WTC11 (cell line): ENCODE data around the gene SEC24A. TPM values are rescaled to one million over a fixed set of nuclear protein-coding genes. Genes with fewer than 3 reads are reported as not detected.

ENCODE experiments used
- ATAC-seq: fragments of 200-7000 bp; cut with Tn5 transposase; 2 replicates; pipeline ENCODE4 v1.10.0; 2021; ENCODE audit warnings: mild to moderate bottlenecking, moderate library complexity
- CTCF ChIA-PET: fragments of 300-600 bp; sonication (Branson Sonifier 250); formaldehyde crosslinking; loops from one replicate; lab custom pipeline; 2021; ENCODE audit warnings: antibody characterized with exemption; lab: Charles Lee
- POLR2A ChIA-PET: fragments of 350-600 bp; sonication (Branson Sonifier 250); formaldehyde crosslinking; loops from one replicate; lab custom pipeline; 2021; ENCODE audit warnings: antibody characterized with exemption; lab: Charles Lee
- DNase-seq: peaks from one replicate; pipeline ENCODE4 v3.0.0; 2021; ENCODE audit warnings: low spot score
- H3K27ac Mint-ChIP-seq: 2 replicates; pipeline ENCODE4 v1.8.0; 2021; ENCODE audit warnings: mixed read lengths
- H3K27me3 Mint-ChIP-seq: 2 replicates; pipeline ENCODE4 v1.8.0; 2021; ENCODE audit warnings: low read depth, mild to moderate bottlenecking, moderate library complexity, mixed read lengths
- H3K36me3 Mint-ChIP-seq: 2 replicates; pipeline ENCODE4 v1.8.0; 2021; ENCODE audit warnings: mixed read lengths
- H3K4me1 Mint-ChIP-seq: 2 replicates; pipeline ENCODE4 v1.8.0; 2022; ENCODE audit warnings: mixed read lengths
- H3K4me3 Mint-ChIP-seq: 2 replicates; pipeline ENCODE4 v1.8.0; 2021; ENCODE audit warnings: mild to moderate bottlenecking, moderate library complexity, mixed read lengths
- H3K9me3 Mint-ChIP-seq: 2 replicates; pipeline ENCODE4 v1.8.0; 2021; ENCODE audit warnings: mixed read lengths
- AR ChIP-seq: fragments of 250-450 bp; sonication (Bioruptor Pico); IDR thresholded peaks from 2 replicates; pipeline ENCODE4 v1.9.0; 2021; ENCODE audit warnings: mild to moderate bottlenecking
- CDX4 ChIP-seq: fragments of 250-450 bp; sonication (Bioruptor Pico); IDR thresholded peaks from 2 replicates; pipeline ENCODE4 v1.9.0; 2021; ENCODE audit warnings: moderate library complexity, mild to moderate bottlenecking, inconsistent platforms, borderline replicate concordance
- CTCF ChIP-seq: fragments of 200-600 bp; IDR thresholded peaks from 2 replicates; pipeline ENCODE4 v1.8.0; 2022; ENCODE audit warnings: antibody characterized with exemption
- E2F4 ChIP-seq: sonication (generic); formaldehyde crosslinking; IDR thresholded peaks from 2 replicates; pipeline ENCODE4 v1.8.1; 2022; ENCODE audit warnings: low read depth, mild to moderate bottlenecking, moderate library complexity, missing genetic modification reagents, borderline replicate concordance
- ESRRA ChIP-seq: sonication (generic); formaldehyde crosslinking; IDR thresholded peaks from 2 replicates; pipeline ENCODE4 v1.8.1; 2022; ENCODE audit warnings: mild to moderate bottlenecking, missing genetic modification reagents, borderline replicate concordance
- FOXP4 ChIP-seq: sonication (generic); formaldehyde crosslinking; IDR thresholded peaks from 2 replicates; pipeline ENCODE4 v1.8.0; 2022; ENCODE audit warnings: mild to moderate bottlenecking, missing genetic modification reagents
- GRHL2 ChIP-seq: fragments of 250-450 bp; sonication (Bioruptor Pico); IDR thresholded peaks from 2 replicates; pipeline ENCODE4 v1.8.0; 2022; ENCODE audit warnings: mild to moderate bottlenecking, moderate library complexity; ENCODE audit not compliant: insufficient replicate concordance, severe bottlenecking
- HMGA2 ChIP-seq: fragments of 250-450 bp; sonication (Bioruptor Pico); IDR thresholded peaks from 2 replicates; pipeline ENCODE4 v1.4.0; 2021; ENCODE audit warnings: mild to moderate bottlenecking, moderate library complexity
- KAT7 ChIP-seq: sonication (generic); formaldehyde crosslinking; IDR thresholded peaks from 2 replicates; pipeline ENCODE4 v1.8.1; 2023; ENCODE audit warnings: missing genetic modification reagents, mild to moderate bottlenecking, borderline replicate concordance
- MAX ChIP-seq: sonication (generic); formaldehyde crosslinking; IDR thresholded peaks from 2 replicates; pipeline ENCODE4 v1.8.0; 2022; ENCODE audit warnings: mild to moderate bottlenecking, missing genetic modification reagents
- NFE2L1 ChIP-seq: sonication (generic); formaldehyde crosslinking; IDR thresholded peaks from 2 replicates; pipeline ENCODE4 v1.8.1; 2023; ENCODE audit warnings: missing genetic modification reagents
- NFYB ChIP-seq: sonication (generic); formaldehyde crosslinking; conservative IDR thresholded peaks from 2 replicates; pipeline ENCODE4 v1.8.0; 2022; ENCODE audit warnings: low read depth, missing genetic modification reagents
- OVOL2 ChIP-seq: fragments of 250-450 bp; sonication (Bioruptor Pico); IDR thresholded peaks from 2 replicates; pipeline ENCODE4 v1.9.0; 2021; ENCODE audit warnings: mild to moderate bottlenecking, borderline replicate concordance
- SMAD3 ChIP-seq: sonication (generic); formaldehyde crosslinking; IDR thresholded peaks from 2 replicates; pipeline ENCODE4 v1.8.0; 2022; ENCODE audit warnings: missing genetic modification reagents, mild to moderate bottlenecking, borderline replicate concordance
- SMAD4 ChIP-seq: sonication (generic); formaldehyde crosslinking; IDR thresholded peaks from 2 replicates; pipeline ENCODE4 v1.8.0; 2022; ENCODE audit warnings: mild to moderate bottlenecking, missing genetic modification reagents
- TCF7 ChIP-seq: sonication (generic); formaldehyde crosslinking; IDR thresholded peaks from 2 replicates; pipeline ENCODE4 v1.8.0; 2022; ENCODE audit warnings: mild to moderate bottlenecking, low read depth, missing genetic modification reagents, moderate library complexity
- TEAD1 ChIP-seq: sonication (generic); formaldehyde crosslinking; IDR thresholded peaks from 2 replicates; pipeline ENCODE4 v1.8.0; 2022; ENCODE audit warnings: mild to moderate bottlenecking, missing genetic modification reagents
- USF2 ChIP-seq: sonication (generic); formaldehyde crosslinking; IDR thresholded peaks from 2 replicates; pipeline ENCODE4 v1.8.1; 2023; ENCODE audit warnings: mild to moderate bottlenecking, missing genetic modification reagents, moderate library complexity
- ZMAT4 ChIP-seq: fragments of 250-450 bp; sonication (Bioruptor Pico); IDR thresholded peaks from 2 replicates; pipeline ENCODE4 v1.9.0; 2021; ENCODE audit warnings: mild to moderate bottlenecking
- ZNF121 ChIP-seq: sonication (generic); formaldehyde crosslinking; IDR thresholded peaks from 2 replicates; pipeline ENCODE4 v1.8.0; 2023; ENCODE audit warnings: missing genetic modification reagents
- ZNF219 ChIP-seq: sonication (generic); formaldehyde crosslinking; IDR thresholded peaks from 2 replicates; pipeline ENCODE4 v1.8.0; 2023; ENCODE audit warnings: missing genetic modification reagents, mild to moderate bottlenecking, borderline replicate concordance
- ZNF396 ChIP-seq: fragments of 250-450 bp; sonication (Bioruptor Pico); IDR thresholded peaks from 2 replicates; pipeline ENCODE4 v1.8.0; 2021; ENCODE audit warnings: mild to moderate bottlenecking, moderate library complexity, borderline replicate concordance
- ZNF512 ChIP-seq: sonication (generic); formaldehyde crosslinking; IDR thresholded peaks from 2 replicates; pipeline ENCODE4 v1.8.1; 2022; ENCODE audit warnings: missing genetic modification reagents, borderline replicate concordance
- total RNA-seq: library from RNA; stranded (reverse); gene quantifications from 3 replicates; pipeline ENCODE4 v1.2.3, GENCODE V29; 2021

Gene SEC24A
- total RNA-seq, 1 experiment from 2014 or later = 30.5 TPM

- Mint-ChIP-seq H3K4me3 (no peak overlapping the region), H3K4me1 (no peaks in the 10 kb centered on the region), H3K36me3 (peaks cover 39% of the 10 kb centered on the region)
- ChIA-PET CTCF (interaction anchor here (1.7 kb wide), 1 partner anchor 34 kb away, joined by 5 read pairs; no protein-coding TSS in a partner anchor), POLR2A (no interaction called here)
- TF ChIP-seq ZNF121 (CRISPR knock-in tag) = no peak
- no peak for TF ChIP-seq HMGA2 (CRISPR knock-in tag)
- TF ChIP-seq OVOL2 (CRISPR knock-in tag) = no peak
- TF ChIP-seq ZNF396 (CRISPR knock-in tag) = no peak
- no peak for TF ChIP-seq ESRRA (CRISPR knock-in tag)
- TF ChIP-seq NFYB (CRISPR knock-in tag) = no peak
- no peak for TF ChIP-seq TEAD1
- no peak for TF ChIP-seq CTCF
- no peak for TF ChIP-seq KAT7 (CRISPR knock-in tag)
- no peak for TF ChIP-seq USF2
- no peak for TF ChIP-seq TCF7 (CRISPR knock-in tag)
- no peak for TF ChIP-seq NFE2L1
- TF ChIP-seq SMAD3 (CRISPR knock-in tag) = no peak
- TF ChIP-seq ZMAT4 (CRISPR knock-in tag) = no peak
- no peak for TF ChIP-seq CDX4 (CRISPR knock-in tag)
- TF ChIP-seq SMAD4 = no peak
- TF ChIP-seq GRHL2 (CRISPR knock-in tag) = no peak
- no peak for TF ChIP-seq ZNF512 (CRISPR knock-in tag)
- TF ChIP-seq, all 79 proteins: peak for 0
- Mint-ChIP-seq H3K27me3 (no peaks in the 10 kb centered on the region), H3K27ac (no peak overlapping the region), H3K9me3 (no peaks in the 10 kb centered on the region)
- ATAC-seq (no peak), DNase-seq (no peak)
Observed at GRCh38 chr5:134620634-134621033, 28.0 kb upstream of the SEC24A start.

GRCh38 chr5:134625559-134625958 lies 23.0 kb upstream of the SEC24A start:
- DNase-seq (no peak), ATAC-seq (no peak)
- no peak overlapping the region for H3K27ac Mint-ChIP-seq
- H3K36me3 Mint-ChIP-seq = peaks cover 15% of the 10 kb centered on the region
- no peaks in the 10 kb centered on the region for H3K9me3 Mint-ChIP-seq
- ChIA-PET POLR2A (interaction anchor here (0.7 kb wide), 1 partner anchor 226 kb away, joined by 12 read pairs; no protein-coding TSS in a partner anchor), CTCF (no interaction called here)
- no peaks in the 10 kb centered on the region for H3K4me1 Mint-ChIP-seq
- H3K27me3 Mint-ChIP-seq = no peaks in the 10 kb centered on the region
- H3K4me3 Mint-ChIP-seq = no peak overlapping the region
- TF ChIP-seq AR (CRISPR knock-in tag) = no peak
- no peak for TF ChIP-seq ZNF219
- TF ChIP-seq MAX = no peak
- TF ChIP-seq FOXP4 (CRISPR knock-in tag) = no peak
- no peak for TF ChIP-seq HMGA2 (CRISPR knock-in tag)
- no peak for TF ChIP-seq E2F4 (CRISPR knock-in tag)
